Urothelium cell line (cell line): ENCODE results near the gene COPS7A.
A peak's percentile ranks its signal among the peaks of the same experiment; 100 is the strongest.

Source experiments
- DNase-seq: peaks from one replicate; pipeline ENCODE4 v3.0.0; 2011; ENCODE audit warnings: low spot score, mixed read lengths
- FAIRE-seq: peaks from 2 replicates; lab custom pipeline; 2011; peaks lifted over from hg19 to GRCh38; lab: Jason Lieb, UNC

The COPS7A gene

DNA sequence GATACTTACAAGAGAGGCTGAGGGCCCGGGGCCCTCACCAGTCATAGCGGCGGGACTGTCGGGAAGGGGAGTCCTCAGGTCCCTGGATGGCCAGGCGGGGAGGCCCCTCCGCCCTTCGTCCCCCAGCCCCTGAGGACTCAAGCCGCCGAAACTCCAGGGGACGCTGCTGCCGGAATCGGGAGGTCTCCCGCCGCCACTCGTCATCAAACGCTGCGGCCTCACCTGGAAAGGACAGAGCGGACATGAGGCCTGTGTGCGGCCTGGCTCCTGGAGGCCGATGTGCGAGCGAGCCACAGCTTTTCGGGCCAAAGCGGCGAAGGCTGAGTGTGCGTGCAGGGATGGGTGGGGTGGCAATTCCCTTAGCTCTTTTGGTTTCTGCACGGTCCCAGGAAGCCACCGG is 24.9 kb downstream of the COPS7A start:
- DNase-seq: no peak
- no peak for FAIRE-seq

DNA sequence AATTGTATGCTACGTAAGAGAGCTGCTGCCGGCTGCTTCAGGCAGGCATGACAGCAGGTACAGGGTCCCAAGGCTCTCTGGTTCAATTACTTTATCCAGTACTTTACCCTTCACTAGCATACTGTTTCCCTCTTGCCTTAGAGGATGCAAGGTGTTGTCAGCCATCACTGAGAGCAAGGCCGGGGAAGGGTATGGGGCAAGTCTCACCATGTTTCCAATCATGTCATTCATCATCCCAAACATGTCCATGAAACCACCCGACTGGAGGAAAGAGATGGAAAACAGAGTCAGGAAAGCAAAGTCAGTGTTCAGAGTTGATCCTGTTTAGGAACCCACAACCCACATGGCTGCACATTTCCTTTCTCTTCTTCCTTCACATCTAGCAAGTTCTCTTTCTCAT is 26.7 kb downstream of the COPS7A start:
- DNase-seq: no peak
- FAIRE-seq: no peak

DNA sequence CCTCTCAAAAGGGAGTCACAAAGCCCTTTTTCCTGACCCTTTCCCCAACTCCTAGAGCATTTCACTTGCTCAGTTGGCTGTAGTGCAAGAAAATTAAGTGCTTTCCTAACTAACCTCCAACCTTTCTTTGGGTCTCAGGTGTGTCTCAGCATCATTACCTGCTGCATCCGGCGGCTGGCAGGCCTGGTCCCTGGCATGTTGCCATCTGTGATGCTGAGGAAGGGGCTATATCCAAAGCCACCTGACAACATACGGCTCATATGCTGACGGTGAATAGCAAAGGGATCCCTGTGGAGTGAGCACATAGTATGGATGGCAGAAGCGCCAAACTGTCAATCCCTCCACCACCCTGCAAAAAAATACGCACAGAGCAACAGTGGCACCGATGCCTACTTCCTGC is 27.9 kb downstream of the COPS7A start:
- peak; percentile 50 for FAIRE-seq

DNA sequence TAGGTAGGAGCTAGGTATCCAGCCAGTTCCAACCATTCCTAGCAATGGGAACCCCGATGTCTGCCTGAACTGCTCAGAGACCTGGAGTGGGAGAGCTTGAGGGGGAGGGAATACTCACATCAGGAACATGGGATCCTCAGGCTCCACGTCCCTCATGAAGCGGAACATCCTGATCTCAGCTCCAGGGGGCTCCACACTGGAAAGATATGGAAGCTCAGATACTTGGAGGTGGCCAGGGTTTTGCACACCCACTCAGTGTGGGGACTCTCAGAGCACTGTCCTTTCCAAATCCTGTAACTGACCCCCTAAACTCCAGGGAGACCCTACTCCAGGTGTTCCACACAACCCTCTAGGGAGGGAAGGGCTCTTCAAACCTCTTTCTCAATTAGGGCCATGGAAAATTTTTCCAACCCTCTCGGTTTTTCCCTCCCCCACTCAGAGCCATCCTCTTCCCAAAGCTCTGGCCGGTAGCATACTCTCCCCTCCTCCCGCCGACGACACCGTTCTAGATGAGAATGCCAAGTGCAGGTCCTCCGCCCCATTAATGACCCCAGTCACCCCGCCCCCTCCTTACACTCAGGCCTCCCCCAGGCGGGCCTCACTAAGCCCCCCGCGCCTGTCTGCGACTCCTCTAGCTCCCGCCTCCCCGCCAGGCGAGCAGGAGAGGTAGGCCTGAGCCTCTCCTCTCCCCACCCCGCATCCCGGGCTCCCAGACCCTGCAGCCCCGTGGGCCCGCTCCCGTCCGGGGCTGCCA is 28.5 kb downstream of the COPS7A start:
- DNase-seq (peak; percentile 68), FAIRE-seq (no peak)

More for the DNA sequence above, 27.9 kb downstream of the COPS7A start:
- no peak for DNase-seq

DNA sequence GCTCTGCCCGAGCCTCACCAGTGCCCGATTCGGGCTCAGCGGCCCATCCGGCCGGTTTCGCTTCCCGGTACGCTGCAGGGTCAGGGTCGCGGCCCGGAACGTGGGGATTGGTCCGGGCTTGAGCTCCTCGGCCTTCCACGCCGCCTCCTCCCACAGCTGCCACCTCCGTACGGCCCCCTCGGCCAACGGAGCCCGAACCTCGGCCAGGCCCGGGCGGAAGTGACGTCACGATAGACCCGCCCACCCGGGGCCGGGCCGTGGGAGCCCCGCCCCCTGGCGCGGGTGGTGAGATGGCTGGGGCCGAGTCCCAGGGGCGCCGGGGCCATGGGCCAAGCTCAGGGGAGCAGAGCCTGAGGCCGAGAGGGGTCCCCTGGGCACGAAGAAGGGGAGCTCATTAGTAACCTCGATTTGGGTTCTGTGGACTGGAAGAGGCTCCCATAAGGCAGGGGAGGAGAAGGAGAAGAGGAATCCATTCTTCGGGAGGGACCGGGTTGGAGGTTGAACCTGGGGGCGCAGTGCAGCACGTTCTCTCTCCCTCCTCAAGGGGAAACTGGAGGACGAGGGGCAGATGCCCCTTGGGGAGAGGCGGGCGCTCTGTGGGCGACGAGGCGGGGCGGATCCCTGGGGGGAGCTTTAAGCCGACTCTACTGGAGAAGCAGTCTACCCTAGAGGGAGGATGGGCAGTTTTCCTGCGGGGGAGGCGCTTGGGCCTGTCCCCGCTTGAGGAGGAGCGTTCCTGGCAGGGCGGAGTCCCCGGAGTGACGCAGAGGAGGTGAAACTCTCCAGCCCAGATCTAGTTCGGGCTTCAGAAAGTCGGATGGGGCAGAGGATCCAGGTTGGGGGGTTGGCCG is 29.3 kb downstream of the COPS7A start, which contains the start of gene MLF2:
Gene MLF2 (minus strand): TSS at position 221 of the 851 bp plus-strand sequence. CDS start 807 bp downstream, outside the sequence.
- FAIRE-seq: peak; percentile 90

DNA sequence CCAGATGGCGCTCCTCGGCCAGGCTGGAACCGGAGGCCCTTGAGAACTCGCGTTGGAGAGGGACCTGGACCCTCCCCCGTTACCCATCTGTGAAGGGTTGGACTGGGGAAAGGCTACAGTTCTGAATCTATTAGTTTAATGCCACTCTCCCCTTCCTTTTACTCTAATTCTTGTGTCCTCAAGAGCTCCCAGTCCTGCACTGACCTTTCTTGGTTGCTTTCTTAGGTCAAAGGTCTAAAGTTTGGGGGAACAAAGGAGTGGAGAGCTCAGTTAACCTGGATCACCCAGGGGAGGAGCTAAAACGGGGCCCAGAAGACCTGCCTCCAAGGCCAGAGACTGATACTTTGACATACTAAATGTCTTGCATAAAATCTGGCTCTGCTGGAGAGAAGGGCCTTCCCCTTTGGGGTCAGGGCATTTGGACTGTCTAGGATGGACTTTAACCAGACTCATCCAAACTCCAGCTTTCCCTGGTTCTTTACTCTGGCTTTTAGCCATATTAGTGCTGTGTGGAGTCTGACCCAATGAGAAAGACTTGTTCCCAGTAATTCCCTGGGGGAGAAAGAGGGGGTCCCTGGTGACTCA is 30.0 kb downstream of the COPS7A start:
- DNase-seq (no peak), FAIRE-seq (no peak)

More for the DNA sequence above, 29.3 kb downstream of the COPS7A start, which contains the start of gene MLF2:
- peak; percentile 99 for DNase-seq

DNA sequence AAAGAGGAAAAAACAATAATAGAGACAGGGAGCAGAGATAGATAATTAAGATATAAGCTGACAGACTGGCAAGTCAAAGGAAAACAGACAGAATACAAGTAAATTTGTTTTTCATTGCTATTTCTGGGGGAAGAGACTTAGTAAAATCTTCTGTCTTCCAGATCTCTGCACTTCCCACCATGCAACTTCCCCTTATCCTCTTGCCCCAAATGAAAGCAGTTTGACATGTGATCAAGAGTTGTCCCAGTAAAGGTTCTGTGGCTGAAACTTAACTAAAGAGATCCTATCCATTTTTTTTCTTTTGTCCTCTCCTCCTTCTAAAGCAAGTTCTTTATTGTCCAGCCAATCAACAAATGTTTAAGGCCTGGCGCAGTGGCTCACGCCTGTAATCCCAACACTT is 30.6 kb downstream of the COPS7A start:
- DNase-seq (no peak), FAIRE-seq (no peak)

DNA sequence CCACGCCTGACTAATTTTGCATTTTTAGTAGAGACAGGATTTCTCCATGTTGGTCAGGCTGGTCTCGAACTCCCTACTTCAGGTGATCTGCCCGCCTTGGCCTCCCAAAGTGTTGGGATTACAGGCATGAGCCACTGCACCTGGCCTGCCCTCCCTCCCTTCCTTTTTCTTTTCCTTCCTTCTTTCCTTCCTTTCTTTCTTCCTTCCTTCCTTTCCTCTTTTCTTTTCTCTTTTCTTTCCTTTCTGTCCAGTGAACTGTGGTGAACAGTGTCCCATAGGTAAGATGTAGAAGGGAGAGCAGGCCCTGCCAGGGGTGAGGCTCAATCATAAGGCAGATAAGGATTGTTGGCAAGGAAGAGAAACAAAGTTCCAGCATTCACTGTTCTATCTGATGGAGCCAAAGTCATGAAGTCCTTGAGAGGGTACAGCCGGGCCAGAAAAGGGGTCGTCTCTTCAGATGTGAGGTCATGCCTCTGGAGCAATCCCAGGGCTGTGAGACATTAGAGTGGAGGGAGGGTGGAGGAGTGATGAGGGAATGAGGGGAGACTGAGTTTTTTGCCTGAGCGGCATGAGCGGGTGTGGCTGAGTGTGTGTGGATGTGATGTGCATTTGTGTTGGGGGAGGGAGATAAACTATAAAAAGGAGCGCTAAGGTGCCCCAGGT is 33.3 kb downstream of the COPS7A start:
- no peak for DNase-seq
- no peak for FAIRE-seq

DNA sequence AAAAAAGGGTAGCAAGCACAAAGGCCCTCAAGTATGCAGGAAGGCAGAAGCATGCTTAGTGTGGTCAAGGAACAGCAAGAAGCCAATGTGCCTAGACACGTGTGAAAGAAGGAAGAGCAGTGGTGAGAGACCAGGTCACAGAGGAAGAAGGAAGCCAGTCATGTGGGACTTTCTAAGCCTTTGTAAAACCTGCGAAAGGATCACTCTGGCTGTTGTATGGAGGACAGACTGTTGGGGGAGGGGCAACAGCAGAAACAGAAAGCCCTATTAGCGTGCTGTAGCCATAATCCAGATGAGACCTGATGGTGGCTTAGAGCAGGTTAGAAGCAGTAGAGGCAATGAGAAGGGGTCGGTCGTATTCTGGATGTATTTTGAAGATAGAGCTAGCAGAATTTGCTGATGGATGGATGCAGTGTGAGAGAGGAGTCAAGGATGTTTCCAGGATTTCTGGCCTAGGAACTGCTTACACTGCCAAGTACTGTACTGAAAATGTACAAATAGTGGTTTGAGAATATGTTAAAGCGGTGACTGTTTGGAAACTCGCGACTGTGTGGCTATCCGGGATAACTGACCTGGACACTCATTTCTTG is 34.8 kb downstream of the COPS7A start:
- DNase-seq: no peak
- no peak for FAIRE-seq

DNA sequence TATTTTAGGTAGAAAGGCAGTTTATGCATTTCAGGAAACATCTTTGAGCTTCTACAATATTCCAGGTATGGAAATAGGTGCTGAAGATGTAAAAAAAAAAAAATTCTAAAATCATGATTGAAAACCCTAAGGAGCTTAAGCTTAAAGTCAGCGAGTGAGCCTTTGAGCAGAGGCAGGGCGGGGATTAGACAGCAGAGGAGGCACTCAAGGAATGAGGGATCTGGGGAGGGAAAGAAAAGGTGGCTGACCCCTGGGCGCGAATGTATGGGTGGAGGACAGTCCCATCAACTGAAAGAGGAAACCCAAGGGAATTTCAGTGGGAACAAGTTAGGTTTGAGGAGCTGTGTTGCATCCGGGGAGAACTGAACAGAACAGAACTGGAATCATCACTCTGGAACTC is 35.9 kb downstream of the COPS7A start:
- DNase-seq (no peak), FAIRE-seq (no peak)

DNA sequence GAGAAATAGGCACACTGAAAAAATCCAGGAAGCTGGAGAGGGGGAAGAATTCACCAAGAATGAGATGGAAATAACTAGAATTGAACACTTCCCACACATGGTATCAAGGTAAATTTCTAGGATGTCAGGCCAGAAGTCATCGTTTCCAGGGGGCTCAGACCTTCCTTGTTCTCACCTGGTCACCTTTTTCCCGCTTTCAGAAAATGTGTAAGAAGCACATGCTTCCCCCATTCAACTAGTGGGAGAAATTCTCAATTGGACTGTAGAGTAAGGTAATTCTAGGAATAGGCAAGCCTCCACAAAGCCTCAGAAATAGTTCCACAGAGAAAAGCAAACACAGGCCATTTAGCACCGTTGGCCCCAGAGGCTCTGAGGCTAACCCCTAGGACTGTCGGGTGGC is 39.5 kb downstream of the COPS7A start:
- FAIRE-seq: no peak
- DNase-seq: no peak

DNA sequence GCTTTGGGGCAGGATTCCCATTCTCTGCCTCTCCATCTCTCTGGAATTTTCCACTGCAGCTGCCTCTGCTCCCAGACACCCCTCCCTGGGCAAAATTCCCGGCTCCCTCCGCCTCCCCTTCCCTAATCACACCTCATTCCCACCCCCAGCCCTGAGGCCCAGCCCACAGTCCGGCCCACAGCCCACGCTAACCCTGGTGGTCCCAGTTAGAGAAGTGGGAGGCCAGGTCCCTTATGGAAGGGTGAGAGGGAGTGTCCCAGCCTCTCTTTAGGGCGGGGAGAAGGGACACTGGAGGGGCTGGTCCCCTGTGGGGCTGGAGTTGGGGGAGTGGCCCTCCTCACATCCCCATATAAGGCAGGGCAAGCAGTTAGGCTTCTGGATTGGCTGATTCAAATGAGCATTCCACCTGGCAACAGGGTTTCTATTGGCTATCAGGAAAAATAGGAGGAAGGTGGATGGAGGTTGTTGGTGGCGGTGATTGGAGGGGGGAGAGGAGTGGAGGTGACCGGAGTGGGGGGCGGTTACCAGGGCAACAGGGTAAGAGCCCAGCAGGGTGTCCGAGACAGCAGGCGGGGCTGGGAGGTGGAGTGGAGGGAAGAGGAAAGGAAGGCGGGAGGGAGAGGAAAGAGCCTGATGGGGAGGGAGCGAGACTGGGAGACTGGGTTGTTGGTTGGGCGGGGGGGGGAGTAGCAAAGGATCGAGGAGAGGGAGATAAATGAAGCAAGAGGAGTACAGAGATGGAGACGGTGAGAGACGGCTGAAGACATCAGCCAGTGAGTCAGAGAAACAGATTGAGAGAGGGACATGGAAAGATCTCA is 40.4 kb downstream of the COPS7A start:
- FAIRE-seq (peak; percentile 90), DNase-seq (peak; percentile 96)

DNA sequence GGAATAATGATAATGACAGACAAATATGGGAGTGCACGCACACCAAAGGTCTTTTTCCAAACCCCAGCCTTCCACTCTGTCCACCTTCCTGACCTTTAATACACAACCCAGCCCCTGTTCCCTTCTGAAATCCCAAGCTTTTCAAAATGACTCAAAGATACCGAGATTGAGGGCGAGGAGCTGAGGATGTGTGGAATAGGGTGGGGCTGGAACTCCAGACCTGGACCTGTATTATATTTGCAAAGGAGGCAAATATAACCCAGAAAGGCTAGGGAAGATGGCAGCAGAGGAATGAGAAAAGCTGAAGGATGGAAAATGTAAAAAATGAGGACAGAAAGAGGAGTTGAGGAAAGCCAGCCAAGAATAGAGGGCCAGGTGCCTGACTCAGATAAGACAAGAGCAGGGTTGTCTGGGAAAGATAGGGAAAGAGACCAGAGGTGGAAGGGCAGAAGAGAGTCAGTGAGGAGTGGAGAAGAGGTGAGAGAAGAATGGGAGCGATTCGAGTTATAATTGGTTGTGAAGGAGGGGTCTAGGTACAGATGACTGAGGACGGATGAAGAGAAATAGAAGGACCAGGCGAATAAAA is 41.3 kb downstream of the COPS7A start:
- no peak for FAIRE-seq

DNA sequence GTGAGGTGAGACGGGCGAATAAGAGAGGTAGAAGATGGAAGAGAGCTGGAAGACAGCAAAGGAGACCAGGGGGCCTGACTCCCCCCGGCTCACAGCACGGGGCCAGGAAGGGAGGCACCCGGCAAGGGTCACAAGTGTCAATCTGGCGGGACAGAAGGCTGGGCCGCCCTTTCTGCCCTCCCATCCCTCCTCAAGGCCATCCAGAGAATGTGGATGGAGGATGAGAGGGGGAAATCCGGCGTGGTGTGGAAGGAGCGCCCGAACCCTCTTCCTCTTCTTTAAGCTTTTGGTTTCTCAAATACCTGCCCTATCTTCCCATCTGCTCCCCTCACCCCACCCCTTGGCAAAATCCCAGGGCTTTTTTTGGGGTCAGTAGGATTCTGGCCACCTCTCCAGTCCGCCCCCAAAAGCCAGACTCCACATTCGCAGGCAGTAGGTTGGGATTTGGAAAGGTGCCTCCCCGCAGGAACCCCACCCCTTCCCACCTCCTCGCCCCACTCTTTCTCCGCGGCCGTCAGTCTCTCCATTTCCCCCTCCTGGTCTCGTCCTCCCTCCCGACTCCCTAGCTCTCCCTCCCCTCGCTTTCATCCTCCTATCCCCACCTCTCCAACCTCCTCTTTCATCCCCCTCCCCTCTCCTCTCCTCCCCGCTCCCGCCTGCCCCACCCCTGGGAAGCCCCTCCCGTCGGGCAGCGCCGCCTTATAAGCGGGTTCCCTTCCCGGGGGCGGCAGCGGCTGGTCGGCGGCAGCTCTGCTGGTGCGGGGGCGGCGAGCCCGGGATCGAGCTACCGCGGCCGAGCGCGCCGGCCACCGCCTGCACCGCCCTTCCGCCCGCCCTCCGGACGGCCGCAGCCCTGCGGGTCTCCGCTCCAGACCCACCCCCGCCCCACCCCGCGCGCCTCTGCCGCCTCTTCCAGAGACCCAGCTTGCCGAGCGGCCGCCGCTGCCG is 42.1 kb downstream of the COPS7A start, which contains the start of gene PTMS:
Gene PTMS (plus strand): TSS at position 730 of the 948 bp plus-strand sequence. CDS start 343 bp downstream, outside the sequence.
- DNase-seq (peak; percentile 96), FAIRE-seq (peak; percentile 92)

More for the DNA sequence above, 41.3 kb downstream of the COPS7A start:
- no peak for DNase-seq

DNA sequence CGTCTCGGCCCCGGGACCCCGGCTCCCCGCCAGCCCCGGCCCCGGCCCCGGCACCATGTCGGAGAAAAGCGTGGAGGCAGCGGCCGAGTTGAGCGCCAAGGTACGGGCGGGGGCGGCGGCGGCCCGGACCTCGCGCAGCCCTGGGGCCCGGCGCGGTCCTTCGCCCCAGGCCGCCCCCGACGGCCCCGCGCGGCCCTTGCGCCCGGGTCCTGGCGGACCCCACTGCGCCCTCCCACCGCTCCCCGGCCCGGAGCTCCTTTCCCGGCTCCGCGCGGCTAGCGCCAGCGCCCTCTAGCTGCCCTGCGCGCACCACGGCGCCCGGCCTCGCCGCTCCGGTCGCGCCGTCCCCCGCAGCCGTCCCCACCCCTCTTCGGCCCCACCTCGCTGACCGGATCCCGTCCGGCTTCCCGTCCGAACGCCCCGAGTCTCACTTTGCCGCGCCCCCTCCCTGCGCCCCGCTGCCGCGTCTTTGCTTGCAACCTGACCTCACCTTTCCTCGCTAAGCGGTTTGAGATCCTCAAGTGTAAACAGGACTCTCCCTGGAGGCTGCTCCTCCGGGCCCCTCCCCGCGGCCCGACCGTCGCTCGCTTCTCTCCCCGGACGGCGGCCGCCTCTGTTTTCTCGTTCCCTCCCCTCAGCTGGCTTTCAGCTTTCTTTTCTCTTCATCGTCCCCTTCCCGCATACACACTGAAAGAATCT is 43.0 kb downstream of the COPS7A start:
- peak; percentile 83 for DNase-seq
- FAIRE-seq: peak; percentile 58

DNA sequence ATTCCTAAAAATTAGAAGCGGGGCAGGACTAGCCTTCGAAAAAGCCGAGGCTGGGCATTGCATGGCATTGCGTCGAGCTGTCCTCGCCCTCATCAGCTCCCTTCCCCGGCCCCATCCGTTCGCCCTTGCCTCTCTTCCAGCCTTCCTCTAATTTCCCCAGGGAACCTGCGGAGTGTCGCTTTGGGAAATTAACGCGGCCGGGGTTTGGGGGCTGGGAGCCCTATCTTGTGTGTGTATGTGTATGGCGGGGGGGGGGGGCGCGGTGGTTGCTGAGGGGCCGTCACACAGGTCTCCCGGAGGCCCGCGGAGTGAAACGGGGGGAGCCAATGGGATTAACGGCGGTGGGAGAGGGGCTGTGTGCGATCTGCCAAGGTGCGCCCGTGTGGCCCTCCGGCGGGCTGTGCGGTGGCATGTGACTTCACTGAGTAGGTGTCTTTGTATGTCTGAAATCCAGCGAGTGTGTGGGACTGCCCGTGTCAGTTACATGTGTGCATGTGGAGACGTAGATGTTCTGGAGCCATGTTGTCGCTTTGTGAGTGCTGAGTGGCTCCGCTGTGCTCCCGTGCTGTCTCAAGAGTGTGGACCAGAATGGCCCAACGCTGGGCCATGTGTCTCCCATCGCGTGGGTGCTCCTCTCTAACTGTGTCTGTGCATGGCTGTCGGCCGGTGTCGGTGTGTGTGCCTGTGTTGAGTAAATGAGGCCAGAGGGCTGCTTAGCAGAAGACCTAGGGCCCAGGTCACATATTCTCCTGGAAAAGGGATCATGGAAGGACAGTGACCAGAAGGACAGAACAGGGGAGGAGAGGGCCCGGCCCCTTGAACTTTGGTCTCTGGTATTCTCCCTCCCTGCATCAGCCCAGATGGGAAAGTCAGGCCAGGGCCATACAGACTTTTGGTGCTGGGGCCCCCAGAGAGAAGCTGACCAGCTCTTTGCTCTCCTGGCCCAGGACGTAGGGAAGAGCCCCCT is 43.8 kb downstream of the COPS7A start:
- FAIRE-seq (peak; percentile 90), DNase-seq (no peak)
